Amniotic stem cell (primary cell): ENCODE results near the gene LPP.

ENCODE experiments used
- DNase-seq: peaks from one replicate; lab custom pipeline; 2025; lab: John Stamatoyannopoulos, UW

LPP gene

GRCh38 chr3:188220097-188220788 is 66.3 kb downstream of the LPP start:
- no peak for DNase-seq

DNA sequence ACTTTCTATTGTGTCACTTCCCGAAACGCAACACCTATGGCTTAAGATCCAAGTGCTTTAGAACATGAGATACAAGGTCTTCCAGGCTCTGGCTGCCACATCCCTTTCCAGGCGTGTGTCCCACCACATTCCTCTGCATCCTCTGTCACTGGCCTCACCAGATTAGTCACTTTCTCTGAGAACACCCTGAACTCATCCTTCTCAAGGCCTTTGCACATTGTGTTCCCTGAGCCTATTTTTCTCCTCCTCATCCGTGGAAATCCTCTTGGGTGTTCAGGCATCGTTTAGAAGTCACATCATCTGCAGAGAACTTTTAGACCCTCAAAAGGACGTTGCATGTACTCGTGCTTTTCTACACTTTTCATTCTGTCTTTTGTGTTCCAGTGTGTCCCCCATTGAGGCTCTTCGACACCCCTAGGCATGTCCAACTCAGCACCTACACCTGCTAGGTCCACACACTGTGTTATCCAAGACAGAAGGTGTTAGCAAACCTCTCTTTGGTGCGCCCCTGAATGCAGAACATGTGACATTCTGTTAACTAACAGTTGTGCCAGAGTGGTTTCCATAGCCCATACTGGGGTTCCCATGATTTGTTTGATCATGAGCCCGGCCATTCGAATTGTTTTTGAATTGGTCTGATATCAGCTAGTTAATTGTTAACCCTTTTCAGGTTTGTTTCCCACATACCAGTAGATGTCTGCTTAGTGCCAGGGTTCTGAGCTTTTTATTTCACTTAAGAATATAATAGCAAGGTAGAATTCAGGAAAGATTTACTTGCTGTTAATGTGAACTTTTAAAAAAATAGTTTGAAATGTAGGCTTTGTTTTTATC is 67.2 kb downstream of the LPP start:
- no peak for DNase-seq

- DNase-seq: no peak
These were observed 70.0 kb downstream of the LPP start for GRCh38 chr3:188223936-188224335.

- no peak for DNase-seq
These were observed 73.5 kb downstream of the LPP start for GRCh38 chr3:188227442-188227841.

GRCh38 chr3:188229177-188229576 is 75.2 kb downstream of the LPP start:
- no peak for DNase-seq

DNA sequence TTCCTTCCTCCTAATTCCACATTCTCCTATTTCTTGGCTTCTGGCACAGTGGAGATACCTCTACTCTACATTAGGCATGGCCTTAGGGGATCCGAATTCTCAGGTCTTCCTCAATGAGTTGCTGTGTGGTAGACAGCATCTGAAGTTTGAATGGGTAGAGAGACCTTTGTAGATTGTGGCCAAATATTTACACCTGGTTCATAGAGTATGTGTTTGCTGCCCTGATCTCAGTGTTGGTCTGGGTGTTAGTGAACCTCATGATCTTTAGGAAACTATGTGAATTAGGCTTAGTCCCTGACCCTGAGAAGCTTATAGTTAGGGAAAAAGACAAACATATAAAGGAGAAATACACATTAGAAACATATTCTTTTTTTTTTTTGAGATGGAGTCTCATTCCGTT is 75.8 kb downstream of the LPP start:
- DNase-seq: no peak

GRCh38 chr3:188230962-188231361 is 77.0 kb downstream of the LPP start:
- no peak for DNase-seq

GRCh38 chr3:188231456-188231855 is 77.5 kb downstream of the LPP start:
- no peak for DNase-seq

- no peak for DNase-seq
These were observed 78.7 kb downstream of the LPP start for GRCh38 chr3:188232656-188233055.

- DNase-seq: no peak
These were observed 79.4 kb downstream of the LPP start for GRCh38 chr3:188233320-188233719.

DNA sequence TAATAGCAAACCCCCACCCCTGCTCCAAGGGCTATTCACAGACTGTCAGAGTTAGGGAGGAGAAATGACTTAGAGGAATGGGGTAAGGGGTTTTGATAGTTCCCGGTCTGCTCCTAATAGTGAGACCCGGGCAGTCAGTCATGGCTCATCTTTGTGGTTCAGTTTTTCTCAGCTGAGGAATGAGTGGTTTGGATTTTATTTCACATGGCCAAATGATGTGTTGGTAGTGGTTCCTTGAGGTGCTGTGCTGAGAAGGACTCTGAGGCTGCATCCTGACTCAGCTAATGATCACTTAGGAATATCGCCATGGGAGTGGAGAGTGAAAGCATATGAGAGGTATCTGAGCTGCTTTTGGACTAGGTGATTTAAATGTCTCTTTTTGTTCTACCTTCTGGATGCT is 80.2 kb downstream of the LPP start:
- no peak for DNase-seq

DNA sequence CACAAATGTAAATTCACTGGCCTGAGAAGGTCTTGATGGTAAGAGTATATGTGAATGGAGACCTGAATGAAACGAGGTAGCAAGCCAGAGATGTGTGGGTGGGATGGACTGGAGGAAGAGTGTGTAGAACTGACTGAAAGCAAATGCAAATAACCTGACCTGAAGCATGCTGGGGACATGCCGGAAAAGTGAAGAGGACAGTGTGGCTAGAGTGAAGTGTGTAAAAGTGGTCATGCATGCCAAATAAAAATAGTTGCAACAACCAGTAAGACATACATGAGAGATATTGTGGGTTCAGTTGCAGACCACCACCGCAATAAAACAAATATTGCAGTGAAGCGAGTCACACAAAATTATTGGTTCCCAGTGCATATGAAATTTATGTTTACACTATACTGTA is 82.3 kb downstream of the LPP start:
- no peak for DNase-seq

- DNase-seq: no peak
These were observed 85.1 kb downstream of the LPP start for GRCh38 chr3:188239035-188239434.

- no peak for DNase-seq
These were observed 85.6 kb downstream of the LPP start for GRCh38 chr3:188239577-188239976.

DNA sequence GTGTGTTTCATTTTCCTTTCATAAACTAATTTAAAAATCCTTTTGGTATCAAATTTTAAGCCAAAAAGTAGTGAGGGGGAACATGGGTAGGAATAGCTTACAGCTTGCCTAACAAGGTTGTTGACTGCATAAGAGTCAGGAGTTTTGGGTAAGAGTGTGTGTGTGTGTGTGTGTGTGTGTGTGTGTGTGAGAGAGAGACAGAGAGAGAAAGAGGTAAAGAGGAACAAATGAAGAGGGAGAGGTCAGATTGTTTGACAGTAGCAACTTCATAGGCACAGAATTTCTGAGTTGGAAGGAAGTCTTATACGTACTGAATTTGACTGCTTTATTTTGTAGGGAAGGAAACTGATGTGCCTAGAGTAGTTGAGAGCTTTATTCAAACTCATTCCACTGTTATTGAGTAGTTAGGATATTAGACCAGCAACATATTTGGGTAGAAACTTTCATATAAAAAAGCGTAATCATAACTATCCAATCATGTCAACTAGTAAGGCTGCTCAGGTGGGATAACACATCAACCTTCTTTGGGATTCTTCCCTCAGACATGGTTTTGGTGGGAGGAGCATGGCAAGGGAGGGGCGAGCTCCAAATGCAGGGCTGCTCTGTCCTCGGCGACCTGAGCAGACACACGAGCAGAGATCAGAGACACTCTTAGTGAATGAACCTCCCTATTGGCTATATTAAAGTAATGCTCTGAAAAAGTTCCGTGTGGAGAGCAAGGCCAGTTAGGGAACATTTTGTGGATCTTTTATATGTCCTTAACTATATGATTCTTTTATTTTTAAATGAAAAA is 86.4 kb downstream of the LPP start:
- DNase-seq: no peak

DNA sequence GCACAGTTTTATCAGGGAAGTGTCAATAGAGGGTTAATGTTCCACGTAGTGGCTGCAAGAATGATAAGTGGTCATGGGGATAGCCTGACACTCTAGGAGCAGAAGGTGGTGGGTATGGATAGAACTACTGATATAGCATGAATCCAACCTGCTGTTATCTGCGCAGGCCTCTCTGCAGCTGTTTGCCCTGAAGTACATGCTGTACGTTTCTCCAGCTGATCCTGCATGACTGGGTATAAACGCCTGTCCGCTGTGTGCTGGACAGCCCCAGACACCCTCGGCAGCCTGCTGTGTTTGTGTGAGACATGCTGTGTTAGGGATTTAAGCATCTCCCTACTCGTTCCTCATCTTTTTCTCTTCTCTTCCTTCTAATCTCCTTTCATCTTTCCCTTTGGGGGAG is 87.1 kb downstream of the LPP start:
- no peak for DNase-seq

DNA sequence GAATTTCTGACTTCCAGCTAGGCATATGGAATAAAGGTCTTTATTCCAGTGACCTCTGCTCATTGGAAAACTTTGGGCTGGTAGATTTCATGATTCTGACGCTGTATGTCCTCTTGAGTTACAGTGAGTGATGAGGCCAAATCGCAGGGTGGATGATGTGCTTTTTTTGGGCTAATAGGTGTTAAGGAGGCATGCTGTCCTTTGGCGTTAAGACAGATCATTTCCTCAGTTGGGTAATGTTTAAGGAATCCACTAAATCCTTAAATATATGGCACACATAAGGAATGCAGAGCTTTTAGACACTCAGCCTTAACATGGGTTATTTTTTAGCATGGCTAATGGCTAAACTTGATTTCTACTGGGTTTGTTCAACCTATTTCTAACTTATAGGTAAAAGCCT is 87.9 kb downstream of the LPP start:
- no peak for DNase-seq

GRCh38 chr3:188242436-188243123 is 88.6 kb downstream of the LPP start:
- DNase-seq: no peak

- DNase-seq: no peak
These were observed 89.3 kb downstream of the LPP start for GRCh38 chr3:188243124-188243795.

DNA sequence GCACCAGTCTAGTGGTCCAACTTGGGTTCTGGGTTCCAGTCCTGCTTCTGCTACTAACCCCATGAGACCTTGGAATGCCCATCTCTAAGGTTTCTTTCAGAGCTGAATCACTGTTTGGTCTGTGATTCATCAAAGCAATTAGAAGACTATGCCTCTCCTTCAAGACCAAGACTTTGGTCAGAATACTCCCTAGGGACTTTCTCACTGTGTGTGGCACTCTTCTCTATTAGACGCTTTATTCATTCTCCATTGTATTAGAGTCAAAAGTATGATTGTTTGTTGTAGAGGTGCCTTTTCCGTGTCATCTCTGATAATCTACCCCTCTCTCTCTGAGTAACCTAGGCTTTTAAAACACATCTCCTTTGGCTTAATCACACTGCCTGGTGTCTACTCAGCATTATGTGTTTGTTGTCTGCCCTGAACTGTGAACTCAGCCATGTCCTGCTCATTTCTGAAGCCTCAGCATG is 90.5 kb downstream of the LPP start:
- DNase-seq: peak; percentile 25

DNA sequence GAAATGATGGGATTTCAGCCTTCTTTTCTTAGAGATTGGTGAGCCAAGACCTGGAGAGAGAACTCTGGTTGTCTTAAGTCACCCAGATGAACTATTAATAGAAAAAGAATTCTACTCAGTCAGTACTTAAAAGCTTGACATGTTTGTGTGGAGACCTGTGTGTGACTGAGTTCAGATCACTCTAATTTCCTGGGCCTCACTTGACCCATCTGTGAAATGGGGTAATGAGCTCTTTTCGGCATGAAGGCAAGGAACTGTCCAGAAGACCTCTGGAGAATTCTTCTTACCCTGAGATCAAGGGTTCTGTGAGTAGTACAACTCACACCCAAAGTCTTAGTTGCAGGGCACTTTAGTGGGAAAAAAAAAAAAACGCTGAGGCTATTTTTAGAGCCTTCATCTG is 92.9 kb downstream of the LPP start:
- DNase-seq: no peak
